GM19463 (cell line): ENCODE measurements around the gene PRKCZ.
"Not testable (repeated sequence)": the region's sequence is repeated elsewhere in the genome, so short reads cannot be mapped to it uniquely, and the experiment has no call there.

Experiments
- ATAC-seq: cut with Tn5 transposase; IDR thresholded peaks from one replicate; pipeline ENCODE4 v1.9.1; 2021; ENCODE audit warnings: mild to moderate bottlenecking, moderate library complexity; ENCODE audit not compliant: unreplicated experiment

The PRKCZ gene

DNA sequence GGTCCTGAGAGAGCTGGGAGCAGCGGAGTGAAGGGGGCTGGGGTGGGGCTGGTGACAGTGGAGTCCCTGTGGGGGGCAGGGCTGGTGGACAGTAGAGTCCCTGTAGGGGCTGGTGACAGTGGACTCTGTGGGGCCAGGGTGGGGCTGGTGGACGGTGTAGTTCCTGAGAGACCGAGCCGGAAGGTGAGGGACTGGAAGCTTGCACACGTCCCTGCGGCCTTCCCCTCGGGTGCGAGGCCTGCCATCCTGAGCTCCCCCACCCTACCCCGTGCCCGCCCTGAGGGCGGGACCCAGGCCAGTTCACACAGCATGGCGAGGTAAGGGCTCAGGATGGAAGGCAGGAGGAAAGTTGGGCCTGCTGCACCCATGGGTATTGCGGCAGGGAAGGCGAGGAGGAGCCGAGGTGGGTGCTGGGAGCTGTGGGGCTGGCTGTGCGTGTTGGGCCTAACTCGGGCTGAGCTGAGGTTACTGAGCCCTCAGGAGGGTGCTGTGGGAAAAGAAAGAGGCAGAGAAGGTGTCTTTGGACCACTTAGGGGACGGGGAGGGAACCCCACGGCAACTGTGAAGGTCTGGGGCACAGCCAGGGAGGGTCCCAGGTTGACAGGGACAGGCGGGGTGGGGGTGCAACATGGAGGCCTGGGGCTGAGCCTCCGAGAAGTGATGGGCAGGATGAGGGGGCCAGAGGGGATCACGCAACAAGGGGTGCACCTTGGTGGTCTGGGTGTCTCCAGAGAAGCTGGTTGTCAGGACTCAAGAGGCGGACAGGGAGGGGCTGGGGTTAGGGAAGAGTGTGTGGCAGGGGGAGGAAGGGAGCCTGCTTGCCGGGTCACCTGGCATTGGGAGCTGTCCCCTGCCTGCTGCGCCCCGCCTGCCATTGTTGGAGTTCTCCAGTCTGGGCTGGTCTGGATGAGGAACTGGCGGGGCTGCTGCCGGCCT is 60.8 kb downstream of the PRKCZ start:
- no peak for ATAC-seq

DNA sequence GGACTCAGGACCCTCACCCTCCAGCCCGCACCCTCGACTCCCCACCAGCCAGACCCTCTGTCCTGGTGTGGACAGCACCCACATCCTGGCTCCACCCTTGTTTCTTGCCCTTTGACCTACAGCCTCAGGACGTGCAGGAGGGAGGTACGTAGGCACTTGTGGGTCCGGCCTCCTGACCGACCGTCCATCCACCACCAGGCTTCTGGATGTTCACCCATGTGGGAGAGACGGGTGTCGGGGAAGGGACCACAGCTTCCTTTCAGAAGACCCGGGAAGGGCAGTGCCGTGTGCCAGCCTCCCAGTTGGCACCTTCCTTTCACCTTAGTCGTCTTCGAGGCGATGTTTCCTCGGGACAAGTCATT is 61.4 kb downstream of the PRKCZ start:
- no peak for ATAC-seq

DNA sequence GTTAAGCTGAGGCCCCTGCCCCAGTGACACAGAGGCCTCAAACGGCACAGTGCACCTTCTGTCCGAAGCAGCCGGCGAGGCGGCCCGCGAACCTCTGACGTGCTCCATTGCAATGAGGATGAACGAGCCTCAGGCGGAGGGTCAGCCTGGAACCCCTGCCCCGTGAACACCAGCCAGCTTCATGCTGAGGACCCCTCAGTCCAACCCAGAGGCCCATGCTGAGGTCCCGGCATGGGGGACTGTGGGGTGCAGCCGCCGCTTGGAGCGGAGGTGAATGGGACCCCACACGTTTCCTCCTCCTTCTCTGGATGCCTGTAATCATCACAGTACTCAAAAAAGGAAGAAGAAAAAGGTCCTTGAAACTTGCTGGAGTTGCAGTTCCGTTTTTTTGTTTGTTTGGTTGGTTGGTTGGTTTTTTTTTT is 62.1 kb downstream of the PRKCZ start:
- no peak for ATAC-seq

DNA sequence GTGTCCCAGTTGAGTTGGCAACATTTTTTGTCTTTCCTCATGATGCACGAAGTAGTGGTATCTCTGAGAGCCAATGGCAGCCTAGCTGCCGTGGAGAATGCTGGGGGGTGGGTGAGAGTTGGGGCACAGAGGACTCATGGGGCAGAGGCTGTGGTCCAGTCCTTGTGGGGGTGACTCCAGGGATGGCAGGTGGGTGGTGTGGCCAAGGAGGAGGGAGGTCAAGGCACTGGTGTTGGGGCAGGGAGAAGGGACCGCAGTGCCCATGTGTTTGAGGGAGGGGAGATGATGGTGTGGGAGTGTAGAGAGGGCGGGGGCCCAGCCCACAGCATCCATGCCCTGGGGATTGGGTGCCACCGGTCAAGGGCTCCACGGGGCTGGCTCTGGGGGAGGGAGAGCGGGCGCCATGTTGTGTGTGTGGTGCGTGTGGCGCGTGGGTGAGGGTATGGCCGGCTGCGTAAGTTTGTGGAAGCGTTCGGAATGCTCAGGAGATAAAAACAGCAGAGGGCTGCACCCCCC is 63.5 kb downstream of the PRKCZ start:
- no peak for ATAC-seq

GRCh38 chr1:2114635-2115007 is 64.4 kb downstream of the PRKCZ start:
- ATAC-seq = not testable (repeated sequence)

- ATAC-seq = no peak
Observed at GRCh38 chr1:2115008-2115641, 64.9 kb downstream of the PRKCZ start.

DNA sequence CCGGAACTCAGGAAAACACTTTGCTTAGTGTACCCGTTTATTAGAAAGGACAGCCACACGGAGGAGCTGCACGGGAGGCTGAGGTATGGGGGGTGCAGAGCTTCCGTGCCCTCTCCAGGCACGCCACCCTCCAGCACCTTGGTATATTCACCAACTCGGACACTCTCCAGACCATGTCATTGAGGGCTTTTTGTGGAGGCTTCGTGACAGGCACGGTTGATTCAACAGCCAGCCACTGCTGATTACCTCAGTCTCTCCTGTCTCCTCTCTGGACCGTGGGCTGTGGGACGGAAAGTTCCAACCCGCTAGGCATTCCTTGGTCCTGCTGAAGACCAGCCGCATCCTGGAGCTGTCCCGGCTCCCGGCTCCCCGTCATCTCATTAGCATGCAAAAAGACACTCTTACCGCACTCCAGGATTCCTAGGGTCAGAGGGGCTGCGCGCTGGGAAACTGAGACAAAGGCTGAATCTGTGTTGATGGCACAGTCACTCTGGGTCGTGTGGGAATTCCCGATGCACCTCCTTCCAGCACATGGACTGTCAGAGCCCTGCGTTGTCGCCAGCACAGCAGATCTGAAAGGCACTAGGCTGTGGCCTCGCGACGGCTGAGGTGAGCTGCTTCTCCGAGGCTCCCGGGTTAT is 65.6 kb downstream of the PRKCZ start:
- ATAC-seq = no peak

DNA sequence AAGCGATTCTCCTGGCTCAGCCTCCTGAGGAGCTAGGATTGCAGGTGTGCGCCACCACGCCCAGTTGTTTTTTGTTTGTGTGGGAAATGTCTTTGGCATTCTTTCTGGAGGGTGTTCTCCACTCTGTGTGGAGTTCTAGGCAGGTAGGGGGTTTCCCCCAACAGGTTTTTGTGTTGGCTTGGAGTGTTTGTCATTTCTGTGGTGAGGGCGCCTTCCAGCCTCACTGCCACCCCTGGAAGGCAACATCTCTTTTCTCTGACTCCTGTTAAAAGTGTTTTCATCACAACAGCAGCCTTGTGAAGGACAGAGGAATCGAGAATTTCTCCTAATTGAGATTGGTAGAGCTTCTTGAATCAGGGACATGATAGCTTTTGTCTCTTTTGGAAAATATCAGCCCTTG is 69.7 kb downstream of the PRKCZ start:
- no peak for ATAC-seq

GRCh38 chr1:2121101-2121691 is 71.0 kb downstream of the PRKCZ start:
- no peak for ATAC-seq

GRCh38 chr1:2121794-2122193 is 71.6 kb downstream of the PRKCZ start:
- not testable (repeated sequence) for ATAC-seq

GRCh38 chr1:2124446-2125198 is 74.4 kb downstream of the PRKCZ start:
- ATAC-seq = no peak

DNA sequence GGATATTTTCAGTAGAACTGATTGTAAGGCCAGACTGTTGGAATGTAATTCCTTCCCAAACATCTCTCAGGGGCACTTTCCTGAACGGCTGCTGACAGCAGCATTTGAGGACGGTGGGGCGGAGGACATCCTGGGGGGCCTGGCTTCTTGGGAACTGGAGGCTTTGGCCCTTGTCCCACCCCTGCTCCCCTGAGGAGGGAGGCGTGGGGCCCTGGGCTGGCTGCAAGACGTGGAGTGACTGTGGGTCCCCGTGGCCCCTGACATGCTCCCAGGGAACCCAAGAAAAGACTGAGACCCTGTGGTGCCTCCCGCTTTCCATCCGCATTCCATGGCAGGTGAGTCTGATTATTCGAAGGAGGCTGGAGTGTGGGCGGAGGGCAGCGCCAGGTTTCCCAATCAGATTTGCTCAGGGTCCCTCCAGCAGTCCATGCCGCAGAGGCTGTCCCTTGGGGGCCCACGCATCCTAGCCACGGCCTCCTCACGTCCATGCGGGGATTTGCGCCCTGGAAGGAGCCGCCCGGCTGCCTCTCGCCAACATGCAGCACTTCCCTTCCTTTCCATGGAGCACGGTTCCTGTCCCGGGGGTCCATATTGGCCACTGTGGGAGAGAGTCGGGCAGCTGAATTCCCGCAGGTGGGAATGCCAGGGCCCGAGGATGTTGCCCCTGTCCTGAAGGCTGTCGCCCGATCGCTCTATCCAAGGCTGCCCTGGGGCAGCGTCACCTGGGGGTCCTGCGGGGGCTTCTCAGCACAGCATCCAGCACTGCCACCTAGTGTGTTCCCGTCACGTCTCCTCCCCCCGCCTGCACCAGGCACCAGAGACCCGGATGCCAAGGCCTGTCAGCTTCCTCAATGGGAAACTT is 75.4 kb downstream of the PRKCZ start:
- no peak for ATAC-seq

DNA sequence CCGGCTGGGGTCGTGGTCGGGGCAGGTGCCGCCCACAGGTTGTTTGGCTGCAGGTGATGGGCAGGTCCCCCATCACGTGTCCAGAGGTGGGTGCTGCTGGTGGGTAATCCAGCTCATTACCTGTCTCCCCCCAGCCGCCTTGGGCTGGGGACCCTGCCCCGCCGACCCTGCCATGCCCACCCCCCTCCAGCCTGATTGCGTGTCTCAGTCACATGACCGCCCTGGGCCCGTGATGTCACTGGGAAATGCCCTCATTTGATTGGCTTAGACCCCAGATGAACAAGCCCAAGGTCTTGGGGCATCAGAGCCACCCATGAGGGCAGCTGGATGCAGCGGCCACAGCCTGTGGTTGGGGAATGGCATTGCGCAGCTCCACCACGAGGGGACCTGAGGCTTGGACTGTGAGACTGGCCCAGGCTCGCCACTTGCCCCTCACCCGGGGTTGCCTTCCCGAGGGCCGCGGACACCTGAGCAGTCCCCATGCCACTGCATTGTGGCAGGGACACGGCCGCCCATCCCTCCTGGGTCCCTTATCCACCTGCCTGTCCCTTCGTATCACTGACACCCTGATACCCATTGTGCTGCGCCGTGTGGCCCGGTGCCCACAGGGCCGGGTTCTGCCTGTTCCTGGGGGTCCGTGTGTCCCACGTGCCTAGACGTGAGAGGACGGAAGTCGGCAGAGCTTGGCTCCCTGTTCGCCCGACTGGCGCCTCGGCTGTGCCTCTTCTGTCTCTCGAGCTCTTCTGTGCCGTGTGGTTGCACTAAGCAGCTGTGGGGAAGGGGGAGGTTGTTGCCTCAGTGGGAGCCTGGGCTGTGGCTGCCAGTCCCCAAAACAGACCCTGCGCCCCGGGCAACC is 76.3 kb downstream of the PRKCZ start:
- ATAC-seq = no peak

DNA sequence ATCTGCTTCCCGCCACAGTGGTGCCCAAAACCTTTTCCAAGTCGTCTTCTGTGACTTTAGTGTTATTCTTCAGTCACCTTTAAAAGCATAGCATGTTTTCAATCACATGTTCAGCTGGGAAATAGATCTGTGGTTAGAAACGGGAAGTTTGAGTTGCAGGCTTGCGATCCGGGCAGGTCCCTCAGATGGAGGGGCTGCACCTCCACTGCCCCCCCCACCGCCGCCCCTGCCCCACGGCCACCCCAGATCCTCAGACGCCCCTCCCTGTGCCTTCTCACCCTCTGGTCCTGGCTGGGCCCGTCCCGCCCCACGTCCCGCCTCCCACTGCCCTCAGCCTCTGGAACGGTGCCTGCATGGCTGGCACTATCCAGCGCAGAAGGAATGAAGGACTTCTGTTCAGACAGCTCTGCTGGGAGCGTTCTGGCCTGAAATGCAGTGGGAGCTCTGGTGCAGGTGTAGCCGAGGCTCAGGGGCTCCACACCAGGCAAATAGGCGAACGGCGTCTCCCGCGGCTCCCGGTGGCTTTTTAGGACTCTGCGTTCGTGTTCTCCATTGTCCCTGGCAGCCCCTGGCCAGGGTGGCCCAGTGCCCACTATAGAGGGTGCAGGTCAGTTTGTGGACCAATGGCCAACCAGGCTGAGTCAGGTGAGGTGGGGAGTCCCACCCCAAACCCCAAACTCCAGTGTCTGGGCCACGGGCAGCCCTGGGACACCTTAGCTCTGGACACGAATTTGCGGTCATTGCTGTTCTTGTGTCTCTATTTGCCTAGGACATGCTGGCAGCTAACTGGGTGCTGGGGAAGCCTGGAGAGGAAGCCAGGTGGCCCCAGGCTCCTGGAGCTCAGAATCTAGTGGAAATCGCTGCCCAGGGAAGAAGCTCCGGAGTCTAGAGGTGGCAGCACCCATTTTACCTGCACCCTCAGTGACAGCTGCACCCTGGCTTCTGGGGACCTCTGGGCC is 77.3 kb downstream of the PRKCZ start:
- ATAC-seq = no peak

DNA sequence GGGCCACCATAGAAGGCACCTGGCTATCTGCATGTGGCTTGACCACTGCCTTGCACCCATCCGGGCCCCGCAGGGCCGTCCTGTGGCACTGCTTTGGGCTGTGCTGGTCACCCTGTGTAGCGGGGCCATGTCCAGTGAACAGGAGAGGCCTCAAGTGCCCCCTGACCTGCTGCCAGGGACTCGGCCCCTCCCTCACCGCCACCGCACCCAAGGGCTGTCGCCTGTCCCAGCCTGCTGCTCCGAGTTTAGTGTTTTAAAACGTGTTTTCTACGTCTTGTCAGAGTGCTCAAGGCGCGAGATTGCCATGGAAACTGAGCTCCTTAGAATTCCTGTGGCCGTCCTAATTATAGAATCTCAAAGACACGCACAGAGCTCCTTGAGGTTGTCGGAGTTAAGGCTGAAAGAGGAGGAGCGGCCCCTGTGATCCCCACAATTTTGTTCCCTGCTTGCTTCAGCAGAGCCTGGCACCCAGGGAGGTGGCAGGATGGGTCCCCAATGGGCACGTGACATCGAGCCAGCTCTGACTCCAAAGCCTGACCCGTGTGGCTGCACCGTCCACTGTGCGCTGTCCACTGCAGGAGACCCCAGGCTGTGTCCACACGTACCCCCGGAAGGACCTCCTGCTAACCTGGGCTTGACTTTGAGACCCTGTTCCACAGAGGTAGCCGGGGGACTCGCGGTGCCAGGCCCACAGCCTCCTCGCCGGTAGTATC is 78.1 kb downstream of the PRKCZ start:
- ATAC-seq = no peak

GRCh38 chr1:2129256-2129943 is 79.2 kb downstream of the PRKCZ start:
- no peak for ATAC-seq
